WTC11 (cell line): ENCODE data around the gene FUT6. TPM values are rescaled to one million over a fixed set of nuclear protein-coding genes. Genes with fewer than 3 reads are reported as not detected.

Experiments
- ATF6 ChIP-seq: sonication (generic); formaldehyde crosslinking; IDR thresholded peaks from 2 replicates; pipeline ENCODE4 v1.8.1; 2023; ENCODE audit warnings: mild to moderate bottlenecking, missing genetic modification reagents
- CBFB ChIP-seq: sonication (generic); formaldehyde crosslinking; IDR thresholded peaks from 2 replicates; pipeline ENCODE4 v1.8.1; 2022; ENCODE audit warnings: mild to moderate bottlenecking, low read depth, missing genetic modification reagents
- CDX4 ChIP-seq: fragments of 250-450 bp; sonication (Bioruptor Pico); IDR thresholded peaks from 2 replicates; pipeline ENCODE4 v1.9.0; 2021; ENCODE audit warnings: moderate library complexity, mild to moderate bottlenecking, inconsistent platforms, borderline replicate concordance
- ELF4 ChIP-seq: sonication (generic); formaldehyde crosslinking; IDR thresholded peaks from 2 replicates; pipeline ENCODE4 v1.8.1; 2022; ENCODE audit warnings: low read depth, mild to moderate bottlenecking, moderate library complexity, missing genetic modification reagents
- EMX1 ChIP-seq: fragments of 250-450 bp; sonication (Bioruptor Pico); IDR thresholded peaks from 2 replicates; pipeline ENCODE4 v1.8.0; 2021; ENCODE audit warnings: mild to moderate bottlenecking
- ETV6 ChIP-seq: sonication (generic); formaldehyde crosslinking; IDR thresholded peaks from 2 replicates; pipeline ENCODE4 v1.8.1; 2022; ENCODE audit warnings: mild to moderate bottlenecking, missing genetic modification reagents
- FOXJ3 ChIP-seq: sonication (generic); formaldehyde crosslinking; IDR thresholded peaks from 2 replicates; pipeline ENCODE4 v1.9.0; 2021; ENCODE audit warnings: missing genetic modification reagents, mild to moderate bottlenecking, borderline replicate concordance
- FOXK1 ChIP-seq: sonication (generic); formaldehyde crosslinking; IDR thresholded peaks from 2 replicates; pipeline ENCODE4 v1.8.0; 2022; ENCODE audit warnings: mild to moderate bottlenecking, moderate library complexity, missing genetic modification reagents
- JAZF1 ChIP-seq: fragments of 250-450 bp; sonication (Bioruptor Pico); IDR thresholded peaks from 2 replicates; pipeline ENCODE4 v1.9.0; 2021; ENCODE audit warnings: moderate library complexity, mild to moderate bottlenecking, inconsistent platforms
- JUN ChIP-seq: sonication (generic); formaldehyde crosslinking; IDR thresholded peaks from 2 replicates; pipeline ENCODE4 v1.8.0; 2023; ENCODE audit warnings: mild to moderate bottlenecking, missing genetic modification reagents
- MAX ChIP-seq: sonication (generic); formaldehyde crosslinking; IDR thresholded peaks from 2 replicates; pipeline ENCODE4 v1.8.0; 2022; ENCODE audit warnings: mild to moderate bottlenecking, missing genetic modification reagents
- NFE2L1 ChIP-seq: sonication (generic); formaldehyde crosslinking; IDR thresholded peaks from 2 replicates; pipeline ENCODE4 v1.8.1; 2023; ENCODE audit warnings: missing genetic modification reagents
- SOX15 ChIP-seq: fragments of 250-450 bp; sonication (Bioruptor Pico); IDR thresholded peaks from 2 replicates; pipeline ENCODE4 v1.9.0; 2021; ENCODE audit warnings: mild to moderate bottlenecking
- TP53 ChIP-seq: sonication (generic); formaldehyde crosslinking; IDR thresholded peaks from 2 replicates; pipeline ENCODE4 v1.8.1; 2023; ENCODE audit warnings: mild to moderate bottlenecking, missing genetic modification reagents
- ZBTB43 ChIP-seq: sonication (generic); formaldehyde crosslinking; IDR thresholded peaks from 2 replicates; pipeline ENCODE4 v1.8.1; 2023; ENCODE audit warnings: mild to moderate bottlenecking, missing genetic modification reagents
- ZMAT4 ChIP-seq: fragments of 250-450 bp; sonication (Bioruptor Pico); IDR thresholded peaks from 2 replicates; pipeline ENCODE4 v1.9.0; 2021; ENCODE audit warnings: mild to moderate bottlenecking
- ZNF281 ChIP-seq: sonication (generic); formaldehyde crosslinking; IDR thresholded peaks from 2 replicates; pipeline ENCODE4 v1.8.0; 2023; ENCODE audit warnings: mild to moderate bottlenecking, missing genetic modification reagents
- ZNF317 ChIP-seq: sonication (generic); formaldehyde crosslinking; IDR thresholded peaks from 2 replicates; pipeline ENCODE4 v1.8.1; 2023; ENCODE audit warnings: low read depth, mild to moderate bottlenecking, moderate library complexity, missing genetic modification reagents, borderline replicate concordance
- ZNF396 ChIP-seq: fragments of 250-450 bp; sonication (Bioruptor Pico); IDR thresholded peaks from 2 replicates; pipeline ENCODE4 v1.8.0; 2021; ENCODE audit warnings: mild to moderate bottlenecking, moderate library complexity, borderline replicate concordance
- total RNA-seq: library from RNA; stranded (reverse); gene quantifications from 3 replicates; pipeline ENCODE4 v1.2.3, GENCODE V29; 2021
- TF ChIP-seq, protein P1 (sequence below): sonication (generic); formaldehyde crosslinking; IDR thresholded peaks from 2 replicates; pipeline ENCODE4 v1.8.1; 2022; ENCODE audit warnings: low read depth, mild to moderate bottlenecking, moderate library complexity, missing genetic modification reagents, borderline replicate concordance
- TF ChIP-seq, protein P2 (sequence below): sonication (generic); formaldehyde crosslinking; IDR thresholded peaks from 2 replicates; pipeline ENCODE4 v1.8.1; 2022; ENCODE audit warnings: low read depth, missing genetic modification reagents, borderline replicate concordance
- TF ChIP-seq, protein P3 (sequence below): sonication (generic); formaldehyde crosslinking; IDR thresholded peaks from 2 replicates; pipeline ENCODE4 v1.8.1; 2023; ENCODE audit warnings: mild to moderate bottlenecking, missing genetic modification reagents, moderate library complexity
- TF ChIP-seq, protein P4 (sequence below): sonication (generic); formaldehyde crosslinking; IDR thresholded peaks from 2 replicates; pipeline ENCODE4 v1.8.1; 2023; ENCODE audit warnings: mild to moderate bottlenecking, moderate library complexity, missing genetic modification reagents

The FUT6 gene
- total RNA-seq, 1 experiment from 2014 or later, result not detected

GRCh38 chr19:5803752-5804515, 35.6 kb downstream of the FUT6 start (continued):
- TF ChIP-seq ETV6 (CRISPR knock-in tag) (peak; percentile 82), EMX1 (CRISPR knock-in tag) (no peak), ZMAT4 (CRISPR knock-in tag) (no peak), ATF6 (CRISPR knock-in tag) (peak; percentile 58; the same call in 1 of the 2 replicates), ELF4 (CRISPR knock-in tag) (peak; percentile 57; the same call in 1 of the 2 replicates), CDX4 (CRISPR knock-in tag) (no peak), FOXJ3 (0 out of 2 replicates have a peak, but pooled peaks have one; percentile 73), NFE2L1 (CRISPR knock-in tag) (peak; percentile 81; the same call in 1 of the 2 replicates), ZBTB43 (CRISPR knock-in tag) (peak; percentile 95), ZNF396 (no peak), TP53 (0 out of 2 replicates have a peak, but pooled peaks have one; percentile 75), MAX (CRISPR knock-in tag) (peak; percentile 98), JUN (CRISPR knock-in tag) (no peak), CBFB (no peak), JAZF1 (CRISPR knock-in tag) (no peak), SOX15 (CRISPR knock-in tag) (no peak), ZNF281 (CRISPR knock-in tag) (peak; percentile 70), FOXK1 (CRISPR knock-in tag) (no peak; the same call in 1 of the 2 replicates), ZNF317 (CRISPR knock-in tag) (peak; percentile 60; the same call in 1 of the 2 replicates)
- TF ChIP-seq, protein P1, sequence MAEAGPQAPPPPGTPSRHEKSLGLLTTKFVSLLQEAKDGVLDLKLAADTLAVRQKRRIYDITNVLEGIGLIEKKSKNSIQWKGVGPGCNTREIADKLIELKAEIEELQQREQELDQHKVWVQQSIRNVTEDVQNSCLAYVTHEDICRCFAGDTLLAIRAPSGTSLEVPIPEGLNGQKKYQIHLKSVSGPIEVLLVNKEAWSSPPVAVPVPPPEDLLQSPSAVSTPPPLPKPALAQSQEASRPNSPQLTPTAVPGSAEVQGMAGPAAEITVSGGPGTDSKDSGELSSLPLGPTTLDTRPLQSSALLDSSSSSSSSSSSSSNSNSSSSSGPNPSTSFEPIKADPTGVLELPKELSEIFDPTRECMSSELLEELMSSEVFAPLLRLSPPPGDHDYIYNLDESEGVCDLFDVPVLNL (CRISPR knock-in tag), result peak; percentile 68; the same call in 1 of the 2 replicates
- TF ChIP-seq, protein P2, sequence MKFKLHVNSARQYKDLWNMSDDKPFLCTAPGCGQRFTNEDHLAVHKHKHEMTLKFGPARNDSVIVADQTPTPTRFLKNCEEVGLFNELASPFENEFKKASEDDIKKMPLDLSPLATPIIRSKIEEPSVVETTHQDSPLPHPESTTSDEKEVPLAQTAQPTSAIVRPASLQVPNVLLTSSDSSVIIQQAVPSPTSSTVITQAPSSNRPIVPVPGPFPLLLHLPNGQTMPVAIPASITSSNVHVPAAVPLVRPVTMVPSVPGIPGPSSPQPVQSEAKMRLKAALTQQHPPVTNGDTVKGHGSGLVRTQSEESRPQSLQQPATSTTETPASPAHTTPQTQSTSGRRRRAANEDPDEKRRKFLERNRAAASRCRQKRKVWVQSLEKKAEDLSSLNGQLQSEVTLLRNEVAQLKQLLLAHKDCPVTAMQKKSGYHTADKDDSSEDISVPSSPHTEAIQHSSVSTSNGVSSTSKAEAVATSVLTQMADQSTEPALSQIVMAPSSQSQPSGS (CRISPR knock-in tag), result peak; percentile 86; the same call in 1 of the 2 replicates
- TF ChIP-seq, protein P3, sequence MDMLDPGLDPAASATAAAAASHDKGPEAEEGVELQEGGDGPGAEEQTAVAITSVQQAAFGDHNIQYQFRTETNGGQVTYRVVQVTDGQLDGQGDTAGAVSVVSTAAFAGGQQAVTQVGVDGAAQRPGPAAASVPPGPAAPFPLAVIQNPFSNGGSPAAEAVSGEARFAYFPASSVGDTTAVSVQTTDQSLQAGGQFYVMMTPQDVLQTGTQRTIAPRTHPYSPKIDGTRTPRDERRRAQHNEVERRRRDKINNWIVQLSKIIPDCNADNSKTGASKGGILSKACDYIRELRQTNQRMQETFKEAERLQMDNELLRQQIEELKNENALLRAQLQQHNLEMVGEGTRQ (CRISPR knock-in tag), result 0 out of 2 replicates have a peak, but pooled peaks have one; percentile 32
- TF ChIP-seq, protein P4, sequence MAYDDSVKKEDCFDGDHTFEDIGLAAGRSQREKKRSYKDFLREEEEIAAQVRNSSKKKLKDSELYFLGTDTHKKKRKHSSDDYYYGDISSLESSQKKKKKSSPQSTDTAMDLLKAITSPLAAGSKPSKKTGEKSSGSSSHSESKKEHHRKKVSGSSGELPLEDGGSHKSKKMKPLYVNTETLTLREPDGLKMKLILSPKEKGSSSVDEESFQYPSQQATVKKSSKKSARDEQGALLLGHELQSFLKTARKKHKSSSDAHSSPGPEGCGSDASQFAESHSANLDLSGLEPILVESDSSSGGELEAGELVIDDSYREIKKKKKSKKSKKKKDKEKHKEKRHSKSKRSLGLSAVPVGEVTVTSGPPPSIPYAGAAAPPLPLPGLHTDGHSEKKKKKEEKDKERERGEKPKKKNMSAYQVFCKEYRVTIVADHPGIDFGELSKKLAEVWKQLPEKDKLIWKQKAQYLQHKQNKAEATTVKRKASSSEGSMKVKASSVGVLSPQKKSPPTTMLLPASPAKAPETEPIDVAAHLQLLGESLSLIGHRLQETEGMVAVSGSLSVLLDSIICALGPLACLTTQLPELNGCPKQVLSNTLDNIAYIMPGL (CRISPR knock-in tag), result peak; percentile 95
